ENCODE measurements around the gene MPZL1. TPM values are rescaled to one million over a fixed set of nuclear protein-coding genes. Genes with fewer than 3 reads are reported as not detected.

Gene MPZL1
- total RNA-seq, 1 experiment from 2014 or later = 110 TPM

GRCh38 chr1:167695147-167695546 lies 26.6 kb upstream of the MPZL1 start:
- DNase-seq (ENCODE audit: low read depth) = no peak

- no peak for DNase-seq (ENCODE audit: low read depth)
Observed at GRCh38 chr1:167695756-167696561, 25.8 kb upstream of the MPZL1 start.

GRCh38 chr1:167697667-167698141 lies 24.1 kb upstream of the MPZL1 start:
- DNase-seq (ENCODE audit: low read depth) = no peak

- DNase-seq (ENCODE audit: low read depth) = no peak
Observed at GRCh38 chr1:167698313-167698712, 23.5 kb upstream of the MPZL1 start.

GRCh38 chr1:167701510-167701909 lies 20.3 kb upstream of the MPZL1 start:
- no peak for DNase-seq (ENCODE audit: low read depth)

GRCh38 chr1:167703557-167703956 lies 18.2 kb upstream of the MPZL1 start:
- DNase-seq (ENCODE audit: low read depth) = no peak

- DNase-seq (ENCODE audit: low read depth) = no peak
Observed at GRCh38 chr1:167704715-167705114, 17.1 kb upstream of the MPZL1 start.

- DNase-seq (ENCODE audit: low read depth) = no peak
Observed at GRCh38 chr1:167705250-167705649, 16.5 kb upstream of the MPZL1 start.

- no peak for DNase-seq (ENCODE audit: low read depth)
Observed at GRCh38 chr1:167706363-167706762, 15.4 kb upstream of the MPZL1 start.

GRCh38 chr1:167706931-167707877 lies 14.6 kb upstream of the MPZL1 start:
- no peak for DNase-seq (ENCODE audit: low read depth)

- no peak for DNase-seq (ENCODE audit: low read depth)
Observed at GRCh38 chr1:167707942-167708341, 13.8 kb upstream of the MPZL1 start.

GRCh38 chr1:167708940-167709389 lies 12.8 kb upstream of the MPZL1 start:
- peak; percentile 13 for DNase-seq (ENCODE audit: low read depth)

GRCh38 chr1:167710836-167711235 lies 10.9 kb upstream of the MPZL1 start:
- DNase-seq (ENCODE audit: low read depth) = no peak

GRCh38 chr1:167711797-167712196 lies 10.0 kb upstream of the MPZL1 start:
- no peak for DNase-seq (ENCODE audit: low read depth)

GRCh38 chr1:167713330-167714081 lies 8.3 kb upstream of the MPZL1 start:
- peak; percentile 14 for DNase-seq (ENCODE audit: low read depth)

- no peak for DNase-seq (ENCODE audit: low read depth)
Observed at GRCh38 chr1:167714098-167714438, 7.7 kb upstream of the MPZL1 start.

GRCh38 chr1:167714439-167715156 lies 7.2 kb upstream of the MPZL1 start:
- DNase-seq (ENCODE audit: low read depth) = peak; percentile 79

GRCh38 chr1:167715157-167715999 lies 6.4 kb upstream of the MPZL1 start:
- peak; percentile 85 for DNase-seq (ENCODE audit: low read depth)

- DNase-seq (ENCODE audit: low read depth) = no peak
Observed at GRCh38 chr1:167716000-167716271, 5.8 kb upstream of the MPZL1 start.

GRCh38 chr1:167717351-167717750 lies 4.4 kb upstream of the MPZL1 start:
- no peak for DNase-seq (ENCODE audit: low read depth)

Data from M059J (cell line).